Measurements from ENCODE around the gene TWNK. TPM values are rescaled to one million over a fixed set of nuclear protein-coding genes. Genes with fewer than 3 reads are reported as not detected.

Gene TWNK
- total and polyA plus RNA-seq, 10 of the 15 experiments (the other 5 are each of a cell fraction or from before 2014, with no cell fraction given): 13.6 to 32.8 (median 18.0) TPM

DNA sequence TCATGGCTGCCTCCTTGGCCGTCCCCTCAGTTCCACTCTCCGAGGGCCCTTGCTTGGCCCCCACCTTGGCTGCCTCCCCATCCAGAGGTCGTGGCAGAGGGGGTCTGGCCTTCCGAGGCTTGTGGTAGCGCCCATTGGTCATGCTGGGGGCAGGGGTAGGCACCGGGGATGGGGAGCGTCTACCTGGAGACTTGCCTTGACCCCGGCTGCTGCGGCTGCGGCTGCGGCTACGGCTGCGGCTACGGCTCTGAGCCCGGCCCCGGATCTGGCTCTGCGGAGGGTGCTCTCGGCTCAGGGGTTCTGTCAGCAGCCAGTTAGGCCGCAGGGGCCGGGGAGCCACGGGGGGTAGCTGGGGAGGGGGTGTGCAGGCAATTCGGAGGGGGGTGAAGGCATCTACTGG lies 23.0 kb downstream of the TWNK start:
- ATAC-seq: no peak
- H3K4me3 ChIP-seq: no peak overlapping the region
- no peaks in the 10 kb centered on the region; a peak in 1 of 4 replicates for H3K36me3 ChIP-seq (ENCODE audit: control insufficient read depth in 2 of 2, insufficient read depth in 2 of 2, low read length in 1 of 2)
- 56% methylated on average over 21 of the region's 22 CpGs for WGBS (ENCODE audit: insufficient coverage, insufficient replicate concordance, low lambda C conversion rate, missing lambda C conversion rate)
- SMC1A ChIA-PET (ENCODE audit: uncharacterized antibody, unreplicated experiment): no interaction called here
- intact Hi-C loops (cut with micrococcal nuclease; ENCODE audit: unreplicated experiment) (no loop called here), in situ Hi-C loops (cut with MboI) (no loop called here)
- peaks cover 3% of the 10 kb centered on the region; the same call in 1 of the 2 replicates for H3K4me1 ChIP-seq (ENCODE audit: control insufficient read depth, insufficient read depth, low read length)
- TF ChIP-seq POLR2AphosphoS2 (IDR thresholded peaks at IDR 0.05; ENCODE audit: low read depth, low read length): no peak
- no peaks in the 10 kb centered on the region for H3K79me2 ChIP-seq (ENCODE audit: control insufficient read depth, insufficient read depth, low read length)
- H3K9ac ChIP-seq (ENCODE audit: control insufficient read depth, insufficient read depth, low read length): no peak overlapping the region
- no peak overlapping the region for H3K4me2 ChIP-seq (ENCODE audit: control insufficient read depth, insufficient read depth)
- H3K9me3 ChIP-seq (replicated peaks; ENCODE audit: control insufficient read depth, insufficient read depth, low read length): no peaks in the 10 kb centered on the region
- H3K27ac ChIP-seq (ENCODE audit: control insufficient read depth, insufficient read depth): no peak overlapping the region
- POLR2A ChIA-PET: no interaction called here
- RAD21 ChIA-PET (ENCODE audit: unreplicated experiment): no interaction called here
- no TSS peak for BruUV-seq (replicated peaks)
- CTCF ChIA-PET: interaction anchor here (0.8 to 2.2 kb wide), 2 partner anchors 10 to 43 kb away, joined by 3 to 7 read pairs; partner anchors contain the start of gene LZTS2
- no peak for FAIRE-seq
- no peak overlapping the region for H2AFZ ChIP-seq (ENCODE audit: control insufficient read depth, low read depth, low read length)
- DNase-seq (ENCODE audit: low read depth, low spot score): no peak
- no peaks in the 10 kb centered on the region; a peak in 2 of 4 replicates for H3K27me3 ChIP-seq (replicated peaks in 1 of 2; ENCODE audit: control insufficient read depth in 2 of 2, insufficient read depth in 2 of 2, low read length in 1 of 2)
- H4K20me1 ChIP-seq (ENCODE audit: control insufficient read depth, insufficient read depth): no peaks in the 10 kb centered on the region

- POLR2A ChIA-PET: interaction anchor here (0.5 kb wide), 1 partner anchor 1349 kb away, joined by 3 read pairs; no protein-coding TSS in a partner anchor
- peaks cover 3% of the 10 kb centered on the region; the same call in 1 of the 2 replicates for H3K4me1 ChIP-seq (ENCODE audit: control insufficient read depth, insufficient read depth, low read length)
- WGBS (ENCODE audit: insufficient coverage, insufficient replicate concordance, low lambda C conversion rate, missing lambda C conversion rate): 48% methylated on average over 18 of the region's 22 CpGs
- RAD21 ChIA-PET (ENCODE audit: unreplicated experiment): interaction anchor here (1.1 kb wide), 1 partner anchor 13 kb away, joined by 3 read pairs; no protein-coding TSS in a partner anchor
- H3K79me2 ChIP-seq (ENCODE audit: control insufficient read depth, insufficient read depth, low read length): no peaks in the 10 kb centered on the region
- H3K9ac ChIP-seq (ENCODE audit: control insufficient read depth, insufficient read depth, low read length): no peak overlapping the region
- no peak overlapping the region for H3K27ac ChIP-seq (ENCODE audit: control insufficient read depth, insufficient read depth)
- peaks cover 2 to 5% of the 10 kb centered on the region in 2 experiments; a peak in 3 of 4 replicates for H3K27me3 ChIP-seq (replicated peaks in 1 of 2; ENCODE audit: control insufficient read depth in 2 of 2, insufficient read depth in 2 of 2, low read length in 1 of 2)
- intact Hi-C loops (cut with micrococcal nuclease; ENCODE audit: unreplicated experiment) (no loop called here), in situ Hi-C loops (cut with MboI) (no loop called here)
- H3K4me2 ChIP-seq (ENCODE audit: control insufficient read depth, insufficient read depth): no peak overlapping the region
- no peak for FAIRE-seq
- H3K9me3 ChIP-seq (replicated peaks; ENCODE audit: control insufficient read depth, insufficient read depth, low read length): no peaks in the 10 kb centered on the region
- no peak overlapping the region for H2AFZ ChIP-seq (ENCODE audit: control insufficient read depth, low read depth, low read length)
- BruUV-seq (replicated peaks): no TSS peak
- H4K20me1 ChIP-seq (ENCODE audit: control insufficient read depth, insufficient read depth): no peaks in the 10 kb centered on the region
- no peaks in the 10 kb centered on the region for H3K36me3 ChIP-seq (ENCODE audit: control insufficient read depth in 2 of 2, insufficient read depth in 2 of 2, low read length in 1 of 2)
- SMC1A ChIA-PET (ENCODE audit: uncharacterized antibody, unreplicated experiment): interaction anchor here (1.6 kb wide), 1 partner anchor 14 kb away, joined by 6 read pairs; no protein-coding TSS in a partner anchor
- CTCF ChIA-PET: interaction anchor here (1.1 to 2.2 kb wide), 6 partner anchors 9 to 98 kb away, joined by 3 to 8 read pairs (median 4); partner anchors contain the start of gene LZTS2
- no peak for ATAC-seq
- DNase-seq (ENCODE audit: low read depth, low spot score): no peak
- H3K4me3 ChIP-seq: no peak overlapping the region
- TF ChIP-seq IRF4 (IDR thresholded peaks at IDR 0.05; ENCODE audit: low read depth, low read length) (no peak), E2F4 (IDR thresholded peaks at IDR 0.05; ENCODE audit: low read depth, low read length) (no peak), ZBTB40 (IDR thresholded peaks at IDR 0.05; ENCODE audit: borderline replicate concordance) (no peak), EED (IDR thresholded peaks at IDR 0.05; ENCODE audit: low read depth) (no peak), ZNF217 (IDR thresholded peaks at IDR 0.05) (no peak)
These were observed 24.4 kb downstream of the TWNK start for GRCh38 chr10:101011517-101012423.
